HG03520 (cell line): ENCODE measurements around the gene TLK1.
"Not testable (repeated sequence)": the region's sequence is repeated elsewhere in the genome, so short reads cannot be mapped to it uniquely, and the experiment has no call there.

Experiments used
- ATAC-seq: cut with Tn5 transposase; IDR thresholded peaks from one replicate; pipeline ENCODE4 v1.9.1; 2021; ENCODE audit warnings: mild to moderate bottlenecking, moderate library complexity; ENCODE audit not compliant: unreplicated experiment

The TLK1 gene

DNA sequence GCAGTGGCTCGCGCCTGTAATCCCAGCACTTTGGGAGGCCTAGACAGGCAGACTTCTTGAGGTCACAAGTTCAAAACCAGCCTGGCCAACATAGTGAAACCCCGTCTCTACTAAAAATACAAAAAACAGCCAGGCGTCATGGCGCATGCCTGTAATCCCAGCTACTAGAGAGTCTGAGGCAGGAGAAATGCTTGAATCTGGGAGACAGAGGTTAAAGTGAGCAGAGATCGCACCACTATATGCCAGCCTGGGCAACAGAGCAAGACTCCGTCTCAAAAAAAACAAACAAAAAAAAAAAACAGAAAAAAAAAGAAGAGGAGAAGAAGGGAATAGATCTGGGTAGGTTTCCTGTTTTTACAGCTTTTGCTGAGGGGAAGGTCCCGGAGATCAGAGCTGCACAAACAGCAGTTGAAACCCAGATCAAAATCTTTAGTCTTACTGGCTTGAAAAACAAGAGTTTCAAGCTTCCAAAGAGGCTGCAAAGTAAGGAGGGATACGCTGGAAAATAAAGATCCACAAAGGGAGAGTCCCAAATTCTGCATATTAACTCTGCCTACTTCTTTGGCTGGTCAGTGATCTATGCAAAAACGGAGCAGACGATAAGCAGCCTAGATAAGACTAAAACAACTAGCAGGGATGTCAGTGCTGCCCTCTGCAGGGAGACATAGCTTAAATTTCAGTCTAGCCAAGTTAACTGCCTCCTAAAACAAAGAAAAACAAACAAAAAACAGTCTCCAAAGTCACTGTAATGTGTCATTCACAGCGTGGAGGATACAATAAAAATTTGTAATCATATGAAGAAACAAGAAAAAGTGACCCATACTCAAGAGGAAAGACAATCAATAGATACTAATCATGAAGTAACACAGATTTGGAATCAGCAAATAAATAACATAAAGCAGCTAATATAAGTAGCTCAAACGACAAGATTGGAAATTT is 74.1 kb downstream of the TLK1 start:
- no peak for ATAC-seq

DNA sequence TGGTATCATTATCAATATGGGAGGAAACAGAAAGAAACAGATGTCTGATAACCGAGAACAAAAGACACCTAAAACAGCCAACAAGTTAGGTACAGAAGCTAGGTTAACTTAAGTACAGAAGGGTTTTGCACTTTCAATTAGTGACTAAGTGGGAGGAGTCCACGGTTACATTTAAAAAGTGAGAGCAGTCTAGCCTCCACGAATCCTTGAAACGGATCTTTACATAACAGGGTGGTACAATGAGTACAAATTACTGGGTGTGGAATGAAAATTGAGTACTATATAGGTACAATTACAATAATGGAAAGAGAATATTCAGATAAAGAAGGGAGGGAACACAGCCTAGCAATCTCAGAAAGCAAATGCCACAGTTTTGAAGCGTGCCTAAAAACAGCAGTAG is 76.6 kb downstream of the TLK1 start:
- ATAC-seq: no peak

DNA sequence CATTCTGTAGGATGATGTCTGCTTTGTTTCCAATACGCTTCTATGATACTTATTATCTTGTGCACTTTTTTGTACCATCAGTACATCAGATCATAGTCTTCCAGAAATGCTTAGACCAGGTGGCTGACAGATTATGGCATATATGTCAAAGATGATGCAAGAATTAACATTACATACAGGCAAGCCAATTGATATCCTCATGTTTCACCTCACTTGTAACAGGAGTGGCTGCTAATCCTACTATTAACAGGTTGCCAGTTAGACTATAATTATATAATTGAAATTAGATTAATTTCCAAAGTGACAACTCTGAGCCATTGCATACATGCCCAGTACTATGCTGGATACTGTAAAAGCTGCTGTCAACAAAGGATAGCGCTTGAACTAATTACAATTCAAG is 77.2 kb downstream of the TLK1 start:
- no peak for ATAC-seq

DNA sequence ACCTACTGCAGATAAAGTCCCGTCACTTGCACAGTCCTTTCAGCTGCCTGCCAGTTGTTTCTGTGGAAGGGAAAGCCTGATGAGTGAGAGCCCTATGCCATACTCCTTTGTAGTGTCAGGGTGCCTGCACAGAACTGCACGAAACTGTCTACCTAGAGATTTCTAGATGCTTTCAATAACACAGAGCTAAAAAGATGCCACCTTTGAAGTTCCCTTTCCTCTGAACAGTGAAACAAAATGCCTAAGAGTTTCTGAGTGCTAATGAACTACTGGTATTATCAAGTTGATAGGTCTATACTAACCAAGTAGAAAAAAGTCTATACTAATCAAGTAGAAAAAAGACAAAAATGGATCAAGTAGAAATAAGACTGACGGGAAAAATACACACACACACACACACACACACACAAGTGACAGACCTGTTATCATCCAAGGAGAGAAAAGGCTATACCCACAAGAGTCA is 79.0 kb downstream of the TLK1 start:
- ATAC-seq: no peak

DNA sequence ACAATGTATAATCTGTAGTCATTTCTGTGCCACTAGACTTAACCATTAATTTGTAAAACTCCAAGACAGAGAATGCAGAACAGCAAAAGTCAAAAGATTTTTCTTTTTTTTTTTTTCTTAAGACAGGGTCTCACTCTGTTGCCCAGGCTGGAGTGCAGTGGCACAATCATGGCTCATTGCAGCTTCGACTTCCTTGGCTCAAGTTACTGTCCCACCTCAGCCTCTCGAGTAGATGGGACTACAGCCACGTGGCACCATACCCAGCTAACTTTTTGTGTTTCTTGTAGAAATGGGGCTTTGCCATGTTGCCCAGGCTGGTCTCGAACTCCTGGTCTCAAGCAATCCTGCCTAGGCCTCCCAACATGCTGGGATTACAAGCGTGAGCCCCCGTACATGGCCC is 80.1 kb downstream of the TLK1 start:
- ATAC-seq: no peak

DNA sequence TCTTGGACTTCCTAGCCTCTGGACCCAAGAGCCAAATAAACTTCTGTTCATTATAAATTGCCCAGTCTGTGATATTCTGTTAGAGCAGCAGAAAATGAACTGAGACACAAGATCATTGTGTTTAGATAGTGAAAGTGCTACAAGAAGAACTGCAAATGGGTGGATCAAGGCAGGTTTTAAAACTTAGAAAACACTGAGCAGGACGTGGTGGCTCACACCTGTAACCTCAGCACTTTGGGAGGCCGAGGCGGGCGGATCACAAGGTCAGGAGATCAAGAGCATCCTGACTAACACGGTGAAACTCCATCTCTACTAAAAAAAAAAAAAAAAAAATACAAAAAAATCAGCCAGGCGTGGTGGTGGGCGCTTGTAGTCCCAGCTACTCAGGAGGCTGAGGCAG is 84.3 kb downstream of the TLK1 start:
- not testable (repeated sequence) for ATAC-seq

DNA sequence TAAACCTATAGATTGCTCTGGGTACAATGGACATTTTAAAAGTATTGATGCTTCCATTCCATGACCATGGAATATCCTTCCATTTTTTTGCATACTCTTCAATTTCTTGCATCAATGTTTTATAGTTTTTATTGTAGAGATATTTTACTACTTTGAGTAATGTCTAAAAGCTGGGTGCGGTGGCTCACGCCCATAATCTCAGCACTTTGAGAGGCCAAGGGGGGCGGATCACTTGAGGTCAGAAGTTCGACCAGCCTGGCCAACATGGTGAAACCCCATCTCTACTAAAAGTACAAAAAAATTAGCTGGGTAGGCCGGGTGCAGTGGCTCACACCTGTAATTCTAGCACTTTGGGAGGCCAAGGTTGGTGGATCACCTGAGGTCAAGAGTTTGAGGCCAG is 88.5 kb downstream of the TLK1 start:
- ATAC-seq: no peak

DNA sequence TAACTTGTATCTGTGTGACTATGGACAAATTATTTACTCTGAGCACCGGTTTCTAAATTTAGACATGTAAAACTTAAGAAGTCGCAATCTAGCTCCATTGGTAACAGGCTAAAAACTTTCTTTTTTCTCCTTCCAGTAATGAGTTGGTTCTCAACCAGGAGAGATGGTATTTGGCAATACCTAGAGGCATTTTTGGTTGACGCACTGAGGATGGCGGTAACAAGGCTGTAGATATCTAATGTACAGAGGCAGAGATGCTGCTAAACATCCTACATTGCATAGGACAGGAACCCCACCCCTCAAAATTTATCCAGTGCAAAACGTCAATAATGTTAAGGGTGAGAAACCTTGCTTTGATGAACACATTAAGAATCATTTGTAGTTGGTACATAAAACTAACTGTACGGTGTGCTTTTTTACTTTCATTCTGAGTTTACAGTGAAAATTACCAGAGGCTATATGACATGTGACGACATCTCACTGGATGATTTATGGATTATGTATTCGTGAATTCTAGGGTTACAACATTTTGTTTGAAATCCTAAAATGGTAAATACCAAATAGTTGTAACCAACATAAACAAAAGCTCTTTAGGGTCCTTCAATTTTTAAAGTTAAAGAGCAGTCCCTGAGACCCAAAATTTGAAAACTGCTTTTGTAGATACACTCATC is 91.3 kb downstream of the TLK1 start:
- ATAC-seq: no peak

DNA sequence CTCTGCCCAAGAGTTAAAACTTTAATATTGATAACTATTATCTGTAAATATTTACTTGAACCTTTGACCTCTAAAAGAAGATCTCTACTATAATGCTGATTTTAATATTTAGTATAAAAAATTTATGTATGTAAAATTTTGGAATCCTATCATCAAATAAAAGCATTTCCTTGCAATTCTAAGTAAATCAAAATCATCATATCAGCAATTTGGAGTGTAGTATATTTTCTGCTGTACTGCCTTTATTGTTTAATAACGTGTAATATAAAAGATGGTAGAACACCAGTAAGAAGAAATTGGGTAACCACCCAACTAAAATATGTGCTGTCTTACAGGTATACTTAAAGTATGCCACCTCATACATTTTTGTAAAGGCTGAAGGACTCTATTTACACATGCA is 94.6 kb downstream of the TLK1 start:
- ATAC-seq: no peak

DNA sequence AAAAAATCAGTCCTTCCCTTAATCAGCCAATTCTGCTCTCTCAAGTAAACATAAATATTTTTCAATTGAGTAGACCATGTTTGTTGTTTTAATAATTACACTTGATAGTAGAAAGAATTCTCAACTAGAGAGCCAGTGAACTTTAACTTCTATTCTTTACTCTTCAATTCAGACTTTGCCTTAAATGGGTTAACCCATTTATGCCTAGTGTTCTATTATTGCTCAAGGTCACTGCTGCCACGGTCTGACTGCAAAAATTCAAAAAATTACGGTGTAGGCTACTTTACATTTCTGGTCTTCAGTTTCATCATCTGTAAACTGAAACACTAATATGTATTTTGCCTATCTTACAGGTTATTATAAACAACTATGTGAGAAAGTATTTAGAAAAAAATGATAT is 103.1 kb downstream of the TLK1 start:
- no peak for ATAC-seq

DNA sequence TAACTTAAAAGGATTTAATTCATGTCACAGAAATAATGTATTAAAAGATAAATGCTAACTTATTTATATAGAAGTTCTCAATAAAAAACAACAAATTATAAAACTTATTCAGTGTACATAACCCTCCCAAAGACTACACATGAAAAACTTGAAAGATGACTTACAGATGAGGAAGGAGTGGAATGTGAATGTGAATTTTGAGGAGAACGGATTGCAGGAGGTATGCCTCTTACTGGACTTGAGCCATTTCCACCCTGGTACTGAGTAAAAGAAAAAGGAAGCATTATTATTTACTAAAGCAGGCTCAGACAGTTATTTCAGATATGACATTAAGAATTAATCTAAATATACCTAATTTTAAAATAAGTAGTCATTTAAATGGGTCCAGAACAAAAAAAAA is 104.4 kb downstream of the TLK1 start:
- no peak for ATAC-seq

DNA sequence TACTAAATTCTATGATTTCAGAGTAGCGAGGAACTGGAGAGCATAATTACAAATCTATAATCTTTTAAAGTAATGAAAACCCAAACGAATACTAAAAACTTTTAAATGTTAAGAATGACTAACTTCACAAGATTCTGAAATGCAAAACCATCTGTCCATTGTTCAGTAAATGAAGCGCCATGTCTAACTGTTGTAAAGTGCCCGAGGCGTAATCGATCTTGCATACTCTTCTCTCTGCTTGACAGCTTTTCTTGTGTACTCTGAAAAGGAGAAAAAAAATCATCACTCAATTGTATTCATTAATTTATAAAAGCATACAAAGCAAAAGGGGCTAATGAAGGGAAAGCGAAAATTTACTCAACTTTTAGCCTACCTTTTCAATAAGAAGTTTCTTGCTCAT is 111.0 kb downstream of the TLK1 start:
- ATAC-seq: no peak

DNA sequence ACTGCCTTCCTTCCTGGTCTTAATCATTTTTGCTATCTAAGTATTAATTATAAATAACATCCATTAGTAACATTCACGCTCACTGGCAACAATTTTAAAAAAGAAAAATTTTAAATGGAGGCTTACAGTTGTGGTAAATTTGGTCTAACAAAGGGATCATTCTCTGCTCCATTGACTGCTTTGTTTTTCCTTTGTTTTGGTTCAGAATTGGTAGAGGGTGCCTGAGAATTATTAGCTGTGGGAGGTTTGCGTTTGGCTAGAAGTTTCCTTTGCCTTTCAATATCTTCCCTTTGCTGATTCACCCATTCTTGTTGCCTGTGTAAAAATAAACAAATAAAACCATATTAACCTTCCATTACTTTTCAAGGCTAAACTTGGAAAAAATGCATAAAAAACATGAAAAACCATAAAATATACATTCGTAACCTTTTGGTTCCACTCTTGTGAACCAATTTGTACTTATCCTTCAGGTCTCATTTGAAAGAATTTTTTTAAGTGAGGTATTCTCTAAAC is 114.6 kb downstream of the TLK1 start:
- ATAC-seq: no peak

DNA sequence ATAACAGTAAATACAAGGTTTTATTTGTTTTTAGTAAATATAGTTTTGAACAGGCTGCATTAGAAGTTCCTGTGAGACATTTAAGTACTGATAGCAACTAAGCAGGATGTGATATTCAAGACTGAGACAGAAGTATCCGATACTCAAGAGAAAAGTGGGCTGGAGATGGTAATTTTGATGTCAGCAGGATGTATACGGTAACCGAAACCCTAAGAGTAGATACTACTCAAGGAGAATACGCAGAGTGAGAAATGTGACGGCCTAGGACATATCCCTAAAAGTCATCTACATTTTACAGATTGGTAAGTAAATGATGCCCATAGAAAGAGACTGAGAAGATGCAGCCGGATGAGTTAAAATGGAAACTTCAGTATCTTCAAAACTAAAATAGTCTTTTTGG is 116.3 kb downstream of the TLK1 start:
- no peak for ATAC-seq

DNA sequence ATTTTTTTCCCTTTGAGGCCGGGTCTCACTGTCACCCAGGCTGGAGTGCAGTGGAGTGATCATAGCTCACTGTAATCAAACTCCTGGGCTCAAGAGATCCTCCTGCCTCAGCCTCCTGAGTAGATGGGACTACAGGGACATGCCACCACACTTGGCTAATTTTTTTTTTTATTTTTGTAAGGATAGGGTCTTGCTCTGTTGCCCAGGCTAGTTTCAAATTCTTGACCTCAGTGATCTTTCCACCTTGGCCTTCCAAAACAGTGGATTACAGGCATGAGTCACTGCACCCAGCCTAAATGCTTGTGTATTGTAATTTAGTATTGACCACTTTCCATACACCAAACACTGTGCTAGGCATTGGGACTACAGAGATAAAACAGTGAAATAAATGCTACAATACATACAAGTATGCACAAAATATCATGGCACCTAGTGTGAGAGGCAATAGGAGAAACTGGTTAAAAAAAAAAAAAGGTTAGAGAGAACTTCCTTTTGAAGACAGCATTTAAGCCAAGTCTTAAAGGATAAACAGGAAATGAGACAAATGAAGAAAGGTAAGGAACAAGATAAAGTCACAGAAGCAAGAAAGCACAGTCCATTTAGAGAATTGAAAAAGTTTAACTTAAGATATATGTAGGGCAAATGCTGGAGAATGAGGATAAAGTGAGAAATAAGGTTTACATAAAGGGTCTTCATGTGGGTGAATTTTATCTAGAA is 118.3 kb downstream of the TLK1 start:
- no peak for ATAC-seq

DNA sequence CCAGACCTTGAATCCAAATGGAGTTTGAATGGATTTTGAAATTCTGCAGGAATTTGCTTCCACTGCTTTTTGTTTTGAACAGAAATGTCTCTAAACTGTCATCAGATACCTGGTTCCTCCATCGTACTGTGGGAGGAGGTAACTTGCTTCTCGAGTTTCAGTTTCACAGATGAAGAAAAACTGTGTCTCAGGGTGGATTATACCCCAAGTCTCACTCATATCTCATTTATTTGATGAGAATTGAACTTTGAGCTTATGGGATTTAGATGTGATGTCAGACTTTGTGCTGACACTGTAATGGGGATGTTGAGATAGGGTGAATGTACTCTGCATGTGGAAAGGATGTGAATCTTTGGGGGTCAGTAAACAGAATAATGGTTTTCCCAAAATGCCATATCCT is 124.2 kb downstream of the TLK1 start:
- ATAC-seq: no peak

DNA sequence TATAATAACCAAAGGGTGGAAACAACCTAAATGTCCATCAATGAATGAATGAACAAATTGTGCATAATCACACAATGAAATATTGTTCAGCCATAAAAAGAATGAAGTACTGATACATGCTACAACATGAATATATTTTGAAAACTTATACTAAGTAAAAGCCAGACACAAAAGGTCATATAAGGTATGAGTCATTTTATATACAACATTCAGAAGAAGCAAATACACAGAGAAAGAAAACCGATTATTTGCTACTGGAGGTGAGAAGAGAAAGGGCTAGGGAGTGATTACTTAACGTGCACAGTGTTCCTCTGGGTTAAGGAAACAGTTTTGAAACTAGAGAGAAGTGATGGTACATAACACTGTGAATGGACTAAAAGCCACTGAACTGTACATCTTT is 126.4 kb downstream of the TLK1 start:
- no peak for ATAC-seq

DNA sequence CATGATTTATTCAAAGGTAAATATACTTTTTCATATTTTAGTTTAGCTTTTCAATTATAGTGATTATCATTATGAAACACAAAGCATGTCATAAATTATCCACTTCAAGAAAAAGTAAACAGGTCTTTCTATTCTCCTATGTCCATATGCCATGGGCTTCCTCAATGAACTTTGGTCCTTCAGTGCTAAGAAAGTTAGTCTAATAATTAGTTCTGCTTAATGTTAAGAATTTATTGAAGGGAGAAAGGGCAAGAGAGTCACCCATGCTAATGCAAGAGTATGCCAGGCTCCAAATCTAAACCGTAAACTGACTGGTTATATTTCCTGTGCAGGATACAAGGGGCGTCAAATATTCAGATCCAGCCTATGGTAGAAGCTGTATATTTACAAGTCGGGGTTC is 135.5 kb downstream of the TLK1 start:
- no peak for ATAC-seq

DNA sequence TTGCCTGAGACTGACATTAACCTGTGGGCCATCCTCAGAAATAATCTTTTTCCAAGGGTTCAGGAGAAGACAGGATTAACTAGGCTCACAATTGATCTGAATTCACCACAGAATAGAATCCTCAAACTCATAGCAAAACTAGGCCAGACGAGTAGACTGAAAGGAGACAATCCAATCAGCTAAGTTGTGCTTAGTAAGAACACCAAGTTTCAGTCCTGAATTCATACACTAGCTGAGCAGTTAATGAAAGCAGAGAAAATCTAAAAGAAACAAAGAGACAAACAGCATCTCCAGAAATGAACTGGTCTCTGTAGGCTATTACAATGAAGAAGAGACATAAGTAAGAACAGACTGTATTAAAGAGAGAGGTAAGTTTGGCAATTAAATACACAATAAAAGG is 142.2 kb downstream of the TLK1 start:
- ATAC-seq: peak; percentile 85

DNA sequence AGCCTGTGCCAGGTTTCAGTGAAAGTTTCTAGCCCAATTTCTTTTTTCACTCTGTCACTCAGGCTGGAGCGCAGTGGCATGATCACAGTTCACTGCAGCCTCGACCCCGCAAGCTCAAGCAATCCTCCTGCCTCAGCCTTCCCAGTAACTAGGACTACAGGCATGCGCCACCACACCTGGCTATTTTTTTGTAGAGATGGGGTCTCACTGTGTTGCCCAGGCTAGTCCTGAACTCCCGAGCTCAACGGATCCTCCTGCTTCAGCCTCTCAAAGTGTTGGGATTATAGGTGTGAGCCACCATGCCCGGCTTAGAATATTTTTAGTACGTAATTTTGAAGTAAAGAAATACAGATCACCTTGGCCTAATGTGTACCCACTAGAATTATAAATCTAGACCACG is 144.6 kb downstream of the TLK1 start:
- no peak for ATAC-seq

DNA sequence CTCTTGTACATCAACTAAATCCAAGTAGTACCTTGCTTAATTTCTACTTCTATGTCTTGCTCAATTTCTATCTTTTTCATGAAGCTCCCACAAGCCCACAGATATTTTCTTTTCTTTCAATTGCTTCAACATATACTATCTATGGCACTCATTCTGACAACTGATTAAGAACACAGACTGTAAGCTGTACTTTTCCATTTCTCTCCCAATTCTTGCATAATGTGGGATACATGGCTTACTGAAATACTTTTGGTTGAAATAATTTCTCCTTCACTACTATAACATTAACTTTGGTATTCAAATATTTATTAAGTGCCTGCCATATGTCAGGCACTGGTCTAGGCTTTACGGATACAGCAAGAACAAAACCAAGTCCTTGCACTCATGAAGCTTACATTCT is 146.8 kb downstream of the TLK1 start:
- ATAC-seq: no peak
